Measurements from ENCODE around the gene LYRM7. TPM values are rescaled to one million over a fixed set of nuclear protein-coding genes. Genes with fewer than 3 reads are reported as not detected.

The LYRM7 gene
- total RNA-seq, 1 donor from 2014 or later: 9.1 TPM

- Mint-ChIP-seq H3K9me3 (ENCODE audit: unreplicated experiment) (no peaks in the 10 kb centered on the region), H3K4me1 (ENCODE audit: unreplicated experiment) (peaks cover 25% of the 10 kb centered on the region), H3K27ac (ENCODE audit: unreplicated experiment) (peak within 1 kb of the TSS; percentile 98), H3K36me3 (ENCODE audit: unreplicated experiment) (peaks cover 22% of the 10 kb centered on the region), H3K4me3 (ENCODE audit: unreplicated experiment) (peak within 1 kb of the TSS; percentile 96), H3K27me3 (ENCODE audit: unreplicated experiment) (no peaks in the 10 kb centered on the region)
- no peak for TF ChIP-seq CTCF (IDR thresholded peaks at IDR 0.05)
- peak; percentile 97 for DNase-seq (ENCODE audit: extremely low spot score, unreplicated experiment)
Measured at GRCh38 chr5:131165119-131165727, 5.5 kb upstream of the LYRM7 start, which contains the start of gene HINT1. Gene HINT1 (minus strand): TSS chr5:131165256. CDS start chr5:131165205, 51 bp downstream.

GRCh38 chr5:131167615-131168014, 3.1 kb upstream of the LYRM7 start:
- no peak for DNase-seq (ENCODE audit: extremely low spot score, unreplicated experiment)
- H3K9me3 Mint-ChIP-seq (ENCODE audit: unreplicated experiment): no peaks in the 10 kb centered on the region
- H3K27ac Mint-ChIP-seq (ENCODE audit: unreplicated experiment): no peak overlapping the region
- no peak overlapping the region for H3K4me3 Mint-ChIP-seq (ENCODE audit: unreplicated experiment)
- H3K4me1 Mint-ChIP-seq (ENCODE audit: unreplicated experiment): peaks cover 33% of the 10 kb centered on the region
- H3K27me3 Mint-ChIP-seq (ENCODE audit: unreplicated experiment): no peaks in the 10 kb centered on the region
- H3K36me3 Mint-ChIP-seq (ENCODE audit: unreplicated experiment): peaks cover 4% of the 10 kb centered on the region
- TF ChIP-seq CTCF (IDR thresholded peaks at IDR 0.05): no peak

DNA sequence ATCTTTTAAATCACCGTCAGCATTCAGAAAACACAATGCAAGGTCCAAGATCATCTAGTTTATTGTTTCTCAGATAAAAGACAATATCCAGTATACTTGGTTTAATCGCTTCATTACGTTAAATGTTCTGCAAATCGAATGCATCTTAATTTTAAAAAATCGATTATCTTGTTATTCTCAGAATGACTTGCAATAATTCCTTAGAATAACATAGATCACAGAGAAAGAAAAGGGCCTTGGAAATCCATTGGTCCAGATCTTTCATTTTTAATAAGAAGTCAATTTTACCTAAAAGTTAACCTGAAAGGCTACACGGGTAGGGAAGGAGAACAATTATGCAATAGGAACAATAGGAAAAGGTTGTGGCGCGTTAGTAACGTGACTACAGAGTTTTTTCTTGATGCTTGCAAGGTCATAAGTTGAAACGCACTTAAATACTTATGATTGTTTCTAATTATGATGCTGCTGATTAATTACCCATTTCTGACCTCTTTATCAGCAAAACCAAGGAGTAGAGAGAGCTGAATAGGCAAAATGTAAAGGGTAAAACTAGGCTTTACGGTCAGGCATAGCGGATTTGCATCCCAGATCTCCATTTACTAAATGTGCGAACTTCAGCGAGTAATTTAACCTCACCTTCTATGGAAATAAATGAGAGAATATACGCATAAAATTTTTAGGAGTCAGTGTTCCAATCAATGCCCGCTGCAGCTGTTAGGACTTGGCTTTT, 769 bp upstream of the LYRM7 start:
- Mint-ChIP-seq H3K4me1 (ENCODE audit: unreplicated experiment) (peaks cover 23% of the 10 kb centered on the region), H3K27me3 (ENCODE audit: unreplicated experiment) (no peaks in the 10 kb centered on the region), H3K4me3 (ENCODE audit: unreplicated experiment) (peak overlapping the region; percentile 96), H3K27ac (ENCODE audit: unreplicated experiment) (peak overlapping the region; percentile 81), H3K9me3 (ENCODE audit: unreplicated experiment) (no peaks in the 10 kb centered on the region), H3K36me3 (ENCODE audit: unreplicated experiment) (no peaks in the 10 kb centered on the region)
- DNase-seq (ENCODE audit: extremely low spot score, unreplicated experiment): no peak
- no peak for TF ChIP-seq CTCF (IDR thresholded peaks at IDR 0.05)

DNA sequence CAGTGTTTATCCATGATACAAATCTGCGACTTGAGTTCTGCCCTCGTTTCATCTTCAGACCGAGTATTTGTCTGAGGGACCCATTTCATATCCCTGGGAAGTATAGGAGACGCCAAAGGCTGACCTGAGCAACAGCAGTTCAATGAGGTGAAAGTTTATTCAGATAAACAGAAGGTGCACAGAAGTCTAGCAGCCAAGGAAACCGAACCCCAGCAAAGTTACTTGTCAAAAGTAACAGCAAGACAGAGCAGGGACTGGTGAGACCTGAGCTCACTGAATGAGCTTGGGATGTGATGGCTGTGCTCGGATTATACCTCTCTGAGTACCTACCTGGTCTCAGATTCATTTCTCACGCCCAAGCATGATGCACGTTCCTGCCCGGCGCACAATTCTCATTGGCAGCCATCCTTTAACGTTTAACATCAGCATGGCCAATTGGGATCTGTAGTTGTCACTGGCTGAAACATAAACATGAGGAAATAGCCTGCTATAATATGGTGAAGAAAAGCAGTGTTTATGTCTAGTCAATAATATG, 599 bp downstream of the LYRM7 start:
- Mint-ChIP-seq H3K27ac (ENCODE audit: unreplicated experiment) (peak overlapping the region; percentile 93), H3K36me3 (ENCODE audit: unreplicated experiment) (peaks cover 2% of the 10 kb centered on the region), H3K9me3 (ENCODE audit: unreplicated experiment) (no peaks in the 10 kb centered on the region), H3K4me3 (ENCODE audit: unreplicated experiment) (peak overlapping the region; percentile 96), H3K4me1 (ENCODE audit: unreplicated experiment) (peaks cover 18% of the 10 kb centered on the region), H3K27me3 (ENCODE audit: unreplicated experiment) (no peaks in the 10 kb centered on the region)
- DNase-seq (ENCODE audit: extremely low spot score, unreplicated experiment): no peak
- no peak for TF ChIP-seq CTCF (IDR thresholded peaks at IDR 0.05)

GRCh38 chr5:131180407-131180806, 9.7 kb downstream of the LYRM7 start:
- Mint-ChIP-seq H3K4me3 (ENCODE audit: unreplicated experiment) (no peak overlapping the region), H3K9me3 (ENCODE audit: unreplicated experiment) (no peaks in the 10 kb centered on the region), H3K36me3 (ENCODE audit: unreplicated experiment) (peaks cover 10% of the 10 kb centered on the region), H3K27me3 (ENCODE audit: unreplicated experiment) (no peaks in the 10 kb centered on the region), H3K4me1 (ENCODE audit: unreplicated experiment) (no peaks in the 10 kb centered on the region), H3K27ac (ENCODE audit: unreplicated experiment) (no peak overlapping the region)
- no peak for DNase-seq (ENCODE audit: extremely low spot score, unreplicated experiment)
- TF ChIP-seq CTCF (IDR thresholded peaks at IDR 0.05): no peak
